Measurements from ENCODE around the gene CCDC102A.
A peak's percentile ranks its signal among the peaks of the same experiment; 100 is the strongest.

The CCDC102A gene

DNA sequence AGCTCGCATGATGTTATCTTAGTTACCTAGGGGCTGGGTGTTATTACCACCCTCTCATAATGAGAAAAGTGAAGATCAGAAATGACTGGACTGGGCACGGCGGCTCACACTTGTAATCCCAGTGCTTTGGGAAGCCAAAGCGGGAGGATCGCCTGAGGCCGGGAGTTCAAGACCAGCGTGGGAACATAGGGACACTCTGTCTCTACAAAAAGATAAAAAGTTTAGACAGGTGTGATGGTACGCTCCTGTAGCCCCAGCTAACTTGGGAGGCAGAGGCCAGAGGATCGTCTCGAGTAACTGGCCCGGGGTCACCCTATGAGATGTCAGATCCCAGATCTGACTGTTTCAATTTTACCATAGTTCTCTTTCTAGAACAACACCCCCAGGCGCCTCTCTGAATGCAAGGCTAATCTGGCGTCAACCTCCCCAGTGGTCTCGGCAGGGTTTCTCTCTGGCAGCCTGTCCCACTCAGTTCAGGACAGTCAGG, 1.9 kb upstream of the CCDC102A start:
- DNase-seq, result no peak

DNA sequence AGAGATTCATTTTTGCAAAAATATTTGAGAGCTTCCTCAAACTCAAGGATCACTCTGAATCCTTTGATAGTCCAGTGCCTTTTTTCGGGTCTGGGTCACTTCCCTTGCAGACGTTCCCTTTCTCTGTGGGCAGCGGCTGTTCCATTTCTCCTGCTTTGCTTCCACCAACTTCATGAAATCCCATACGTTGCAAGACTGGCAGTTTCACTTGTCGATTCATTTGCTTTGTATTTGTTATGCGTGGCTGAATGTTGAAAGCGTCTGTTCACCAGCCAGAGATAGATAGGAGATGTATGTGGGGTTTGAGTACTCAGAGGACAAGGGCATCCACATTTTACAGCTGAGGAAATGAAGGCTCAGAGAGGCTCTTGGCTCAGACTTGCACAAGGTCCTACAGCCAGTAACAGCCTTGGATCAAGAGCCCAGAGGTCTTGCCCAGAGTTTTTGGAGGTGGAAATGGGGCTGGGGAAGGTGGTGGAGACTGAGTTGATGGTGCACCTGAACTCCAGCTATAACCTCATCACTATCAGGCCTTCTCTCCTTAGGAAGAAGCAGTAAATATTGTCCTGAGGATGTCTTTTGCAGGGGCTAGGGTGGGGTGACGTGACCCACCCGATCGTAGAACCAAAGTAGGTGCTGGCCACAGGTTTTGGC, 1.3 kb upstream of the CCDC102A start:
- DNase-seq, result peak in 1 of 58 donors; percentile 24

DNA sequence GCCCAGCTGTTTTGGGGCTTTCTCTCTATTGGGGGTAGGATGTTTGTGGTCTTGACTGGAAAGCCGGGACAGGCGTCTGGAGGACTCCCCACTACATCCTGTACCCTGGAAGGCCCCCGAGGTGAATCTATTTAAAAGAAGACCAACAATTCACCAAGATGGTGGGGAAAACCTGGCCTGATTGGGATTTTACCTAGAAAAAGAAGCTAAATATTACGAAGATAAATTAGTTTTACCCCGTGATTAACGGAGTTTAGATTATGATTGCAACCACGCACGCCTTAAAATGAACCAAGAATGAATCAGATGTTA, 779 bp upstream of the CCDC102A start:
- DNase-seq, result no peak

DNA sequence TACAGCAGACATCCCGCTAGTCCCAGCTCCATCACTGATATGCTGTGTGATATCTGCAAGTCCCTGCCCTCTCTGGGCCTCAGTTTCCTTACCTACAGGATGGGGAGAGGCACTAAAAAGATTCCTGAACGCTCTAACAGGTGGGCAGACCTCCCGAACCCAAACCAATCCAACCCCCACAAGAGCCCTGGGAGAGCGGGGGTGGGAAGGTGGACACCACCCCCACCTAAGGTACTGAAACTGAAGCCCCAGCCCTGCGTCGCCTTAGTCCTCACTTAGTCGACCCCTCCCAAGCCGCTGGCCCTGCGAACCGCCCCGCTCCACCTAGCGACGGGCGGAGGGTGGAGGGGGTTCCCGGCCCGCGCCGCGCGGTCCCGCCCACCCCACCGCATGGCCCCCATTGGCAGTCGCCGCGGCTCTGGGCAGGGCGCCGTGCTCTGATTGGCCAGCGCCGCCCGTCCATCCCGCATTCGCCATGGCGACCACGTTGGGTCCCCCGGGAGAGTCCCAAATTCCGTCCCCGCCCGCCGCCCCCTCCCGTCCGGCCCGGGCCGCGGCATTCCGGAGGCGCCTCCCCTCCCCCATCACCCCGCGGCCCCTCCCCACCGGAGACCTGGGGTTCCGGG, 578 bp downstream of the CCDC102A start:
- peak in 57 of 58 donors; percentile 17 to 91 (median 75) for DNase-seq

DNA sequence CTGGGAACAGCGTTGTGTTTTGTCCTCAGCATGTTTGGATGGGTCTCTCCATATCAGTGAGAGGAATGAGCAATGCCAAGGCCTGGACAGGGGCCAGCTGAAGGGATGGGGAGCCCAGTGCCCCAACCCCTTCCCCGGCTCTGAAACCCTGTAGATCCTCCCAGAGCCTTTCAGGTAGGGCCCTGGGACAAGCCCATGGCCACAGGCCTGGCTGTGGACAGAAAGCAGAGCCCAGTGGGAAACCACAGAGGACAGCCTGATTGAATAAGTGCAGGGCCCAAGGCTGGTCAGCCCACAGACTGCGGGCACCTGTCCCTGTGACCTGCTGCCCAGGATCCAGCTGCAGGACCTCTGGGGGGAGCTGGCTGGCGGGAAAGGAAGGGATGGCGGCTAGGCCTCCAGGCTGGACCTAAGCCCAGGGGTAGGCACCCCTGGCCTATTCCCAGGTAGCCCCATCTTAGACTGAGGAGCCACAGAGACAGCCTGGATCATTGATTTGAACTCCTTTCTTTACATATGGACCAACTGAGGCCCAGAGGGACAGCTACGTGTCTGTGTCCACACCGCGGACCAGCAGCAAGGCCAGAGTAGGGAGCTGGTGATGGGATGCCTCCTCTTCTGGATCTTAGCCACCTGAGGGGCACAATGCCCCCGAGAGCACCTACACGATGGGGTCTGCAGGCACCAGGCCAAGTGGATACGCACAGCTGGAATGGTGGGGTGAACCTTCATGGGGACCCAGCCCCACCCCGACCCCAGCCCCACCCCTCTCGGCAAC, 1.3 kb downstream of the CCDC102A start:
- no peak for DNase-seq

DNA sequence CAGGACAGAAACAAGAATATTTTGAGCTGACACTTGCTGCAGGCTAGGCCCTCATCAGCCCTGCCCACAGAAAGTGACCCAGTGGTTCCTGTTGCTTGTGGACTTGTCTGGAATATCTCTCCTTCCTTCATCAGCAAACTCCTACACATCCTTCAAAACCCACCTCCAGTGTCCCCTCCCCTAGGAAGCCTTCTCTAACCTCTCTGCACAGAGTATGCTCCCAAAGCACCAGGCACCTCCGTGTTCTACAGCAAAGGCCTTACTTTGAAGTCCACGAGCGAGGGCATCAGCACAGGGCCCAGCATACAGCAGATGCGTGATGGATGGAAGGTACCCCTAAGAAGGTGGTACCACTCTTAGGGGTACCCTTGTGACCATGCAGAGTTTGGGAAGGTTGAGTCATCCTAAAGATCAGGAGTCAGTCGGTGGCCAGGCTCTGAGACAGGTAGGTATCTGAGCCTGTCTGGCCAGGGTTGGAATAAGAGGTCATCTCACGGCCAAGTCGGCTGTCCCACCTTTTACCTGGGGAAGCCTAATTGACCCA, 2.0 kb downstream of the CCDC102A start:
- no peak for DNase-seq

DNA sequence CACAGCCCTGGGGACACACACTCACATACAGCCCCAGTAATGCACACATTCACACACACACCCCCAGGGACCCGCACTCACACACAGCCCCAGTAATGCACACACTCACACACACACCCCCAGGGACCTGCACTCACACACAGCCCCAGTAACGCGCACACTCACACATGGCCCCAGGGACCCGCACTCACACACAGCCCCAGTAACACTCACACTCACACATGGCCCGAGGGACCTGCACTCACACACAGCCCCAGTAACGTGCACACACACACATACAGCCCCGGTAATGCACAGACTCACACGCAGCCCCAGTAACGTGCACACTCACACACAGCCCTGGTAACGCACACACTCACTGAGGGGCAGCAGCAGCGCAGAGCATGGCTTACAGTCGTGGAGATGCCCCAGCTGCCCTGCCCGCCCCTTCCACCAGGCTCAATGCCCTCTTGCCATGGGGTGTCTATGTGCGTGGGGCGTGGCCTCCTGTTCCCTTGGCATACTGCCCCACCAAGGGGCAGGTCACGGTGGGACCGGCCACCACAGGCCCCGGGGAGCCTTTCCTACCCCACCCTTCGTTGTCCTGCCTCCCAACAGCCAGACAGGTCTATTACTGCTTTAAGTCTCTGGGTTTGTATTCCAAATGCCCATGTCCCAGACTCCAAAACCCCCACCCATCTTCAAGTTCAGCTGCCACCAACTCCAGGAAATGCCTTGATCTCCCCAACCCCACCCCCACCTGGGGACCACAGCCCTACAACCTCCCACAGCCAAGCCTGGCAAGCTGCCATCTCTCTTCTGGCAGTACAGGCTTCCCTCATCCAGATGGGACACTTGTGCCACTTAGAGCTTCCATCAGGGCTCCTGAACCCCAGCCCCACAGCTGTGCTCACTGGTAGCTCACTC, 2.7 kb downstream of the CCDC102A start:
- DNase-seq, result no peak

DNA sequence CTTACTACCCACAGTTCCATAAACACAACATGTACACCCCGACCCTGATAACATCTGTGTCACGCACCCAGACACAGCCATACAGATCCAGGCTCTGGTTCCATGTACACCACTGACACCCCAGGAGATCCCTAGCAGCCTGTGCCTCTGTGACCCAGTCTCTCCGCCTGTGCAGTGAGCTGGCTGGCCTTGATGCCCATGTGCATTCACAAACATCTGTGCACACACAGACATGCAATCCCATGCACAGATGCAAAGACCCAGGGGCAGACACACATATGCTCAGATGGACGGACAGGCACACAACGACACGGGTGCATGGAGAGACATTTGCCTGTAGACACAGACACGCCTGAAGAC, 4.1 kb downstream of the CCDC102A start:
- DNase-seq, result no peak

DNA sequence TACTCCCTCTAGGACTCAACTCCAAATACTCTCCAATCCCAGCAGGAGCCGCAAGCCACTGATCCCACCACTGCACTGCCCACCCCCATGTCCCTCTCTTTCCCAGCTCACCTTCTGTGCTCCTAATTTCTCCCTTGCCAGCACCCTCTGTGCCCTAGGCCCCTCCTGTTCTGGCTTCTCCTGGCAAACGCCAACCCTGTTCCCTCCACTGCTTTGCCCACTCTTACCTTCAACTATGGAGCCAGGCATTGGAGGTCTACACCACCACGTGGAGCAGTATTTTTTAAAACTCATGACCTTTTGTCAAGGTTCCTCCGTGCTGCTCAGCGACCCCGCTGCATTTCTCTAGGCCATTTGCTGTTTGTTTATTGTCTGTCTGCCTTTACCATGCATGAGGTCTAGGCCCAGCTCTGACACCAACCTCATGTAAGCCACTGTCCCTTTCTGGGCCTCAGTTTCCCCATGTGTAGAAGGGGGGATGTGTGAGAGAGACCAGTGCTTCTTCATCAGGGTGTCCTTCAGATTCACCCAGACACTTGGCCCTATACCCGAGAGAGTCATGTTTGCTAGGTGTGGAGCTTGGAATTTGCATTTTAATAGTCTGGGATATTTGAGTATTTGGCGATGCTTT, 4.6 kb downstream of the CCDC102A start:
- no peak for DNase-seq

DNA sequence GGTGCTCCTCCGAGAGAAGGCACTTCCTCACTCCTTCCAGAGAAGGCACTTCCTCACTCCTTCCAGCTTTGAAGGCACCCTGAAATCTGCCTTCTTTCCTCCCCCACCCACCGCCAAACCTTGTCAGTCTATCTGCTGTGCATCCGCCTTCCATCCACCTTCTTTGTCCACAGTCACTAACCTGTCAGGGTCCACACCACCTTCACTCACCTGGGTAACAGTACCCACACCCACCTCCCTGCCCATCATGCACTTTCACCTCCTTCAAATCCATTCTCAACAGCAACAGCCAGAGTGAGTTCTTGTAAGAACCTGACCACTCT, 5.2 kb downstream of the CCDC102A start:
- DNase-seq, result no peak

DNA sequence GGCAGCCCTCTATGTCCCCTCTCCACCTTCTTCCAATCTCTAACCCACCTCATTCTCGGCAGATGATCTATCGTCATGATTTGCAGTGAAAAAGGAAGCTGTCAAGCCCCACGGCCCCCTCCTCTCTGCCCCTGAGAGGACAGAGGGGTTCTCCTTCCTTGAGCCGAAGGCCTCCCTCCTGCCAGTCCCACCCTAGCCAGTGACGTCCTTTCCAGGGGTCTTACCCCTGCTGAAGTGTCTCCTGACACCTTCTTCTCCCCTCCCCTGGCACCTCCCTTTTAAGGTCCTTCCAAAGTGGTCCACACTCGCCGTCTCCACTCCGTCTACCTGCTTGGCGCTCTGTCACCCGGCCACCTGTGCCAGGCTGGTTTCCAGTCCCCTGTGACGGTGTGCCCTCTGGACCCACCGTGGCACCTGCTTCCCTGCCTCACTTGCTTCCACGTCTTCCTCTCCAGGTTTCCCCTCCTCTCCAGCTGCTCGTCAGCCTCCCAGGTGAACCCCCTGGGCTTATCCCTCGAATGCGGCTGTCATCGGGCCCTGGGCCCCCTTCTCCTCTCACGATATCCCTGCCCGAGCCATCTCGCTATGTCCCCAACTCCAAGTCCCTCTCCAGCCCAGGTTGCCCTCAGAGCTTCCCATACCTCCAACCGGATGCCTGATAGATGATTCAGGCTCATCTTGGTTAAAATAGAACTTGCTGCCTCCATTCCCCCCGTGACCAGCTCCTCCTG, 5.7 kb downstream of the CCDC102A start:
- no peak for DNase-seq

DNA sequence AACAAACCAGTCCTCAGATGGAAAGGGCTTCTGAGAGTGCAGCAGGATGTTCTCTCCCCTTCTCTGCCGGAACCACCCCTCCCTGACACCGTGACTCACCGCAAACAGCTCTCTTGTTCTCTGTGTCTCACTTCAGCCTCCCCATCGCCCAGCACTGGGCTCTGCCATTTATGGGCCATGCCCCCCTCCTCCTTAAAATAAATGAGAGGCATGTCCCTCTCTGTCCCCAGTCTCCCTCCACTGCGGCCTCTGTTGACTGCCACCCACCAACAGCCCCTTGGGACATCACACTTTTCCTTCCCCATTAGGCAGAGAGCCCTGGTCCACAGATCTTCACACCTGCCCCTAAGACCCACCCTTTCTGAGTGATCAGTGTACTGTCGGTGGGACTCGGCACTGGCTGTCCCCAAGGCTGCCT, 6.3 kb downstream of the CCDC102A start:
- DNase-seq, result no peak

DNA sequence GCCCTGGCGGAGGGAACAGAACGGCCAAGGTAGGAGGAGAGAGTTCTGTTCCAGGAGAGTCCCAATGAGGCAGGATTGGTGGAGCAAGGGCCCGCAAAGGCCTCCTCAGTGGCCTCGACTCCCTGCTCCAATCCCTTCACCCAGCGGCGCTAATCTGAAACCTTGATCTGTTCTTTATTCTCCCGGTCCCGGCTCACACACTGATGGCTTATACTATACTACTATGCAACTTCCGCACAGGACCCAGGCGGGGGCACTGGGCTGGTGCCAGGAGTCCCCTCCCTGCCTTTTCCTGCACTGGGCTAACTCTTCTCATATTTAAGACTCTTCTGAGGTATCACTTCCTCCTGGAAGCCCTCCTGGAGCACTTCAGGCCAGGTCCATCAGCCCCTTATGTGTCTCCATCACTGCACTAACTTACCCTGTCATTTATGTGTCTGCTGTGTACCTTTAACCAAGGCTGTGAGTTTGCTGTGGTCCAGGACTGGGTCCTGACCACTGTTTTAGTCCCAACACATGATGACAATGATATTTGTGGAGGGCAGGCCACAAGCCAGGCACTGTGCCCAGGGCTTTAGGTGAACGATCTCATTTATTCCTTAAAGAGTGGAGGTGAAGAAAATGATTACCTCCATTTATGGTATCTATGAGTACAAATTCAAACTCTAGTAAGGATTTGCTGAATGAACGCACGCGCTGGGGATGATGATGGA, 6.8 kb downstream of the CCDC102A start:
- DNase-seq, result no peak

DNA sequence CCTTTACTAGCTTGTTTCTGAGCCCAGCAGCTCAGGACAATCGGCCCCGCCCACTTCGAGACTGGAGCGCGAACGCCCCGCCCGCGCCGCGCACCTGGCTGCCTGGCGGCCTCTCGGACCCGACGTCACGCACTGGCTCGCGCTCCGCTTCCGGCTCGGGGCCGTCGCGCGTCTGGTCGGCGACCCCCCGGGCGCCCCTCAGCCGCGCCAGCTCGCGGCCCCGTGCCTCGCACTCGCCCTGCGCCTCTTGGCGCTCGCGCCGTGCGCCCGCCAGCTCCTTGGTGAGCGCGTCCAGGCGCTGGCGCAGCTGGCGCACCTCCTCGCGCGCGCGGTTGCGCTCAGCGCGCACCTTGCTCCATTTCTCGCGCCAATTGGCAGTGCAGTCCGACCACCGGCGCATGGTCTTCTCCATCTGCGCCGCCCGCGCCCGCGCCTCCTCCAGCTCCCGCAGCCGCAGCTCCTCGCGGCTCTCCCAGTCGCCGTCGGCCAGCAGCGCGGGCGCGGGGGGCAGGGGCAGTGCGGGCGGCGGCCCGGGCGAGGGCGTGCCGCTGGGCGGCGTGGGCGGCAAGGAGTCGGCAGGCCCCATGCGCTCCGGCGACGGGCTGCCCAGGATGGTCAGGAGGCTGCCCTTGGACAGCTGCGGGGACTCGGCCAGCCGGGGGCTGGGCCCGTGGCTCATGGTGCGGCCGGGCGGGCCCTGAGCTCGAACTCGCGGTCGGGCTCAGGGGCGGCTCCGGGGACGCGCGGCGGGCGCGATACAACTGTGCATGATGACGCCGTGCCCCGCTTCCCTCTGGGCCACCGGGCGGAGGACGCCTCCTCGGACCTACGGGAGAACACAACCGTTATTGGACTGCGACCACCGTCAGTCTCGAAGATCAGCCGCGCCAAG, 7.6 kb downstream of the CCDC102A start:
- no peak for DNase-seq

DNA sequence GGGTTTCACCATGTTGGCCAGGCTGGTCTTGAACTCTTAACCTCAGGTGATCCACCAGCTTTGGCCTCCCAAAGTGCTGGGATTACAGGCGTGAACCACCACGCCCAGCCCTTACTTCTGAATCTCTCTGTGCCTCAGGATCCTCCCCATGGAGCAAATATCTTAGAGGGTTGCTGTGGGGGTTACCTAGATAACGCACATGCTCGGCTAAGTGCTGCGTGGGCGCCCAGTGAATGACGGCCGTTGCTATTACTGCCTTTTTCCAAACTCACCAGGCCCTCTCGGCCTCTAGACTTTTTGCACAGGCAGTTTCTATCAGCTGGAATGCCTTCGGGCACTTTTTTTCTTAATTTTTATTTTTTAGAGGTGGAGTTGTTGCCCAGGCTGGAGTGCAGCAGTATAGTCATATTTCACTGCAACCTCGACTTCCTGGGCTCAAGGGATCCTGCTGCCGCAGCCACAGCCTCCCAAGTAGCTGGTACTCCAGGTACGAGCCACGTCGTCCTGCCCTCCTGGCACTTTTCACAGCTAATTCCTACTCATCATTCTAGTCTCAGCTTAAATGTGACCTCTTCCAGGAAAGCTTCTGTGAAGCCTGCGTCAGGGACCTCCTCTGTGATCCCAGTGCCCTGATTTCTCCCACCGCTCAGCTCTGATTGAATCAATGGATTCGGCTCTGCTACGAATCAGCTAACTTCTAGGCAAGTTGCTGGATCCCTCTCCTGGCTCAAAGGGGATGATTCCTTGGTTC, 8.6 kb downstream of the CCDC102A start:
- DNase-seq, result no peak

DNA sequence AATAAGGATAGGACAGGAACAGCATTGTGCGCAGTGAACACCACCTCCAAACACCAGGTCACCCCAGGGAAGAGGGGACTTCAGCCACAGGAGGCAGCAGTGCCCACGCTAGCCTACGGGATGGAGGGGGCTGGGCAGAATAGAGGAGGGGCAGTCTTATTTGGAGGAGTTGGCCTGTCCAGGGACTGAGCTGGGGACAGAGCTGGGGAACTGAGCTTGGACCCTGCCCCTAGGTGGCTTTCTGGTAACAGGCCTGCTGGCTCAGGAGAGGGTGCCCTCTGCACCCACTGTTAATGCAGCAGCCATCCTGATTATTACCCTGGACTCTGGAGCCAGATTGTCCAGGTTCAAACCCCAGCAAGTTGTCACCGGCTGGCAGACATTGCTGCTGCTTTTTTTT, 9.3 kb downstream of the CCDC102A start:
- DNase-seq, result no peak

DNA sequence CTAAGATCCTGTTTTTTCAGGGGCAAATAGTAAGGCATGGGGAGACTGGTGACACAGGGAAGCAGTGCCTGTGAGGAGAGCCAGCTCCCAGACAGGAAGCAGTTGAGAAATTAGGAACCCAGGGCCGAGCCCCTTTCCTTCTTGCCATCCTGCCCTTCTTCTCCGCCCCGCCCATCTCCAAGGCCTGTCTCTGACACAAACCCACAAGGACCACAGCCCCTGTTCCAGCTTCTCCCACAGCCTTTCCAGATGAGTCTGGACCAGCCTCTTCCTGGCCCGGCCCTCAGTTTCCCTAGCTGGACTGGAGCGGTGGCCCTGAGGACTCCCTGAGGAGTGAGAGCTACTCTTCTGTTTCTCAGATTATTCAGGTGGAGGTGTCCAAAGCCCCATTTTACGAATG, 9.9 kb downstream of the CCDC102A start:
- DNase-seq, result no peak

DNA sequence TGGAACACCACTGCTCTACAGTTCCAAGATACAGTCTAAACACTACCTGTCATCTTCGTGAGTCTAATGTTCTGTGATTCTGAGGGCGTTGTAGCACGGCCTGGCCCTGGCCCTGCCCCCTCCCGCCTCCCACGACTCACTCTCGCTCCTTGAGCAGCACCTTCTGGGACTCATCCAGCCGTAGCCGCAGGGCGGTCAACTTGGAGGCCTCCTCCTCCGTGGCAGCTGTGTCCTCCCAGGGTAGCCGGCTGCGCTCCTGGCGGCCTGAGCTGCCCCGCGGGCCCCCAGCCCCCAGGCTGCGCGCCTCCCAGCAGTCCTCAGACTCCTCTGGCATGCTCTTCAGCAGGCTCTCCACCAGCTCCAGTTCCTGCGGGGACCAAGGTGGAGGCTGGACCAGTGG, 10.6 kb downstream of the CCDC102A start:
- no peak for DNase-seq
